Gastroesophageal sphincter (tissue), 4 donors: ENCODE measurements around the gene SHOC2. TPM values are rescaled to one million over a fixed set of nuclear protein-coding genes. Genes with fewer than 3 reads are reported as not detected.

Experiments used
- ATAC-seq: fragments of 150-250 bp; one replicate; pipeline ENCODE4 v1.9.1; 2016; ENCODE audit warnings: mild to moderate bottlenecking, moderate library complexity
- H3K27ac ChIP-seq, 4 donors: fragments of 200-600 bp; sonication (generic) in 3 of 4; 1 replicate in 3 of 4; 2 replicates in 1 of 4; pipeline ENCODE4 v1.5.1; 2016 to 2019
- H3K27me3 ChIP-seq: fragments of 200-600 bp; sonication (generic); one replicate; pipeline ENCODE4 v1.5.1; 2019
- H3K36me3 ChIP-seq, 2 donors: fragments of 200-600 bp; sonication (generic); one replicate each; pipeline ENCODE4 v1.5.1; 2019; ENCODE audit warnings: control low read depth in 1 of 2
- H3K4me1 ChIP-seq, 3 donors: fragments of 200-600 bp; sonication (generic); 1 replicate in 2 of 3; 2 replicates in 1 of 3; pipeline ENCODE4 v1.5.1; 2016 to 2019; ENCODE audit warnings: control low read depth in 2 of 3
- H3K4me3 ChIP-seq, 2 donors: fragments of 200-600 bp; sonication (generic); one replicate each; pipeline ENCODE4 v1.5.1; 2019; ENCODE audit warnings: mild to moderate bottlenecking in 1 of 2, moderate library complexity in 1 of 2
- H3K9me3 ChIP-seq, 3 donors: fragments of 200-600 bp; sonication (generic); one replicate each; pipeline ENCODE4 v1.5.1; 2017 to 2019; ENCODE audit warnings: control low read depth in 2 of 3
- CTCF ChIP-seq, 4 experiments: fragments of 200-600 bp in 2 of 4; fragments of 450-650 bp in 2 of 4; sonication (generic) in 1 of 4; IDR thresholded peaks; one replicate each; pipeline ENCODE4 v1.5.1; 2017 to 2019; ENCODE audit warnings: antibody characterized with exemption in 4 of 4, mild to moderate bottlenecking in 2 of 4, moderate library complexity in 2 of 4
- EP300 ChIP-seq: sonication (generic); formaldehyde crosslinking; IDR thresholded peaks from one replicate; pipeline ENCODE4 v1.6.1; 2017; ENCODE audit warnings: antibody characterized with exemption, mild to moderate bottlenecking
- POLR2A ChIP-seq, 2 donors: fragments of 450-650 bp; IDR thresholded peaks; one replicate each; pipeline ENCODE4 v1.6.1; 2017; ENCODE audit warnings: antibody characterized with exemption in 2 of 2, mild to moderate bottlenecking in 2 of 2, moderate library complexity in 1 of 2
- POLR2AphosphoS5 ChIP-seq: sonication (generic); formaldehyde crosslinking; IDR thresholded peaks from one replicate; pipeline ENCODE4 v1.6.1; 2017; ENCODE audit warnings: antibody characterized with exemption
- WGBS, 2 donors: methylation state at CpG; one replicate each; pipeline ENCODE4 v1.1.5; 2018; ENCODE audit warnings: low coverage in 1 of 2; 5-methylcytosine and 5-hydroxymethylcytosine counted together
- total RNA-seq, 4 donors: library from RNA; depleted of rRNA; stranded (reverse); fragments of >200 nt; gene quantifications; one replicate each; pipeline ENCODE4 v1.1.0, GENCODE V29; 2016

SHOC2 gene
- total RNA-seq, 4 donors from 2014 or later, result 50.5 to 66.0 (median 58.4) TPM

DNA sequence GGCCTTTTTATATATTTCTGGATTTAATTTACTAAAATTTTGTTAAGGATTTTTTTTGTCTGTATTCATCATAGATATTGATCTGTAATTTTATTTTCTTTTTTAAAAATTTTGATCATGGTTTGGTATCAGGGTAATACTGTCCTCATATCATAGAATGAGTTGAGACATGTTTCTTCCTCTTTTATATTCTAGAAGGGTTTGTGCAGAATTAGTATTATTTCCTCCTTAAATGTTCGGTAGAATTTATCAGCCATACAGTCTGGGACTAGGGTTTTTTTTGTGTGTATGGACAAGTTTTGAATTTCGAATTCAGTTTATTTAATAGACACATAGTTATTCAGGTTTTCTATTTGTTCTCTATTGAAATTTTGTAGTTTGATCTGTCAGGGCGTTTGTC, 54.0 kb downstream of the SHOC2 start:
- 80 to 88% methylated on average over 3 of the region's 3 CpGs for WGBS, 2 donors
- no peaks in the 10 kb centered on the region for H3K36me3 ChIP-seq
- no peaks in the 10 kb centered on the region for H3K27me3 ChIP-seq
- H3K9me3 ChIP-seq, result no peaks in the 10 kb centered on the region
- TF ChIP-seq CTCF (IDR thresholded peaks at IDR 0.05) (no peak), POLR2AphosphoS5 (no peak), POLR2A (IDR thresholded peaks at IDR 0.05) (no peak), EP300 (no peak)
- no peak for ATAC-seq
- H3K27ac ChIP-seq, result no peak overlapping the region
- no peak overlapping the region for H3K4me3 ChIP-seq
- peaks cover 0 to 20% (median 0%) of the 10 kb centered on the region in 3 donors for H3K4me1 ChIP-seq

GRCh38 chr10:110976577-110976976, 57.2 kb downstream of the SHOC2 start:
- TF ChIP-seq POLR2A (IDR thresholded peaks at IDR 0.05) (no peak), CTCF (IDR thresholded peaks at IDR 0.05) (no peak)
- Histone ChIP-seq H3K36me3 (no peaks in the 10 kb centered on the region), H3K4me1 (peaks cover 0 to 28% (median 0%) of the 10 kb centered on the region in 3 donors), H3K27ac (no peak overlapping the region), H3K4me3 (no peak overlapping the region), H3K27me3 (no peaks in the 10 kb centered on the region), H3K9me3 (no peaks in the 10 kb centered on the region)
- no peak for ATAC-seq
- 75% methylated on average over 1 of the region's 1 CpG; no CpG with 5 or more reads in 1 of the 2 donors for WGBS, 2 donors

DNA sequence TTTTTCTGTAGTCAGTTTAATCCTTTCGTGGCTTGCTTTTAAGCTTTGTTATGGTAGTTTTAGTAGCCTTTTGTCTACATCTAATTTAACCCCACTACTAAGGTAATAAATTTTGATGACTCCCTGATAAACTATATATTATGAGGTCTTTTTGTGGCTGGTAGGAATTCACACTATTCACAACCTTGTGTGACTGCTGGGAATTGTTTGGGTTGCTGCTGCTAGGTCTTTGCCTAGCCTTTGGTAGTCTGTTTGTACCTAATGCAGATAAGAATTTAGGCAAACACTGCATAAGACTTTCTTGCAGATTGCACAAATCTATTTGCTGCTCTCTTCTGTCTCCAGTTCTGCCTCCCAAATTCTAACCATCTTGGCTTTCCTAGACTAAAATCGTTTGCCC, 58.3 kb downstream of the SHOC2 start:
- H3K4me1 ChIP-seq, result peaks cover 0 to 22% (median 0%) of the 10 kb centered on the region in 3 donors
- no peaks in the 10 kb centered on the region for H3K27me3 ChIP-seq
- H3K4me3 ChIP-seq, result no peak overlapping the region
- ATAC-seq, result no peak
- 72 to 95% methylated on average over 2 of the region's 2 CpGs for WGBS, 2 donors
- H3K9me3 ChIP-seq, result no peaks in the 10 kb centered on the region
- TF ChIP-seq POLR2AphosphoS5 (no peak), EP300 (no peak), CTCF (IDR thresholded peaks at IDR 0.05) (no peak), POLR2A (IDR thresholded peaks at IDR 0.05) (no peak)
- H3K36me3 ChIP-seq, result no peaks in the 10 kb centered on the region
- H3K27ac ChIP-seq, result no peak overlapping the region

GRCh38 chr10:110978204-110978603, 58.8 kb downstream of the SHOC2 start:
- no peak for TF ChIP-seq EP300
- no peak for TF ChIP-seq POLR2AphosphoS5
- TF ChIP-seq CTCF (IDR thresholded peaks at IDR 0.05), result no peak
- no peak for TF ChIP-seq POLR2A (IDR thresholded peaks at IDR 0.05)
- H3K4me1 ChIP-seq, result peaks cover 0 to 17% (median 0%) of the 10 kb centered on the region in 3 donors
- ATAC-seq, result no peak
- no peak overlapping the region for H3K27ac ChIP-seq
- H3K27me3 ChIP-seq, result no peaks in the 10 kb centered on the region
- no peak overlapping the region for H3K4me3 ChIP-seq
- no peaks in the 10 kb centered on the region for H3K9me3 ChIP-seq
- WGBS, 2 donors, result 95 to 100% methylated on average over 2 of the region's 2 CpGs
- no peaks in the 10 kb centered on the region for H3K36me3 ChIP-seq

DNA sequence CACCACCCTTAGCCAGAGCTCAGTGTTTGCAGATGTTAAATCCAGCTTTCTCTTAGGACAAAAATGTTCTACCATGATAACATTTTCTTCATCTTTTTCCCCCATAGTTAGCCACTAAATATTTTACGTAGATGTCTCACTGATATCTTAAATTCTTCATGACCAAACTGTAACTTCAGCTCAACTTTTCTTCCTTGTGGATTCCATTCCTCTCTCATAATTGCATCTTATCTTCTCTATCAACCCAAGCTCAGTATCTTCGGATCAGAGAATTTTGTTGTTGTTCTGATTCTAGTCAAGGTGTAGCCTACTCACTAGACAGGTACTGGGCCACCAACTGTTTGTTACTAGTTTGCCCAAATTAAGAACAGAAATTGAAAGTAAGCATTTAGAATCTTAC, 60.2 kb downstream of the SHOC2 start:
- no peak for ATAC-seq
- Histone ChIP-seq H3K9me3 (no peaks in the 10 kb centered on the region), H3K27ac (no peak overlapping the region), H3K36me3 (no peaks in the 10 kb centered on the region), H3K27me3 (no peaks in the 10 kb centered on the region), H3K4me3 (no peak overlapping the region), H3K4me1 (peaks cover 0 to 15% (median 0%) of the 10 kb centered on the region in 3 donors)
- 83 to 89% methylated on average over 1 to 2 of the region's 2 CpGs for WGBS, 2 donors
- TF ChIP-seq EP300 (no peak), POLR2A (IDR thresholded peaks at IDR 0.05) (no peak), POLR2AphosphoS5 (no peak), CTCF (IDR thresholded peaks at IDR 0.05) (no peak)
